Endothelial cell (in vitro differentiated cells): Measurements from ENCODE around the gene RERE. TPM values are rescaled to one million over a fixed set of nuclear protein-coding genes. Genes with fewer than 3 reads are reported as not detected.
A peak's percentile ranks its signal among the peaks of the same experiment; 100 is the strongest.

Experiments
- DNase-seq: peaks from one replicate; pipeline ENCODE4 v3.0.0; 2021; ENCODE audit warnings: low spot score
- H3K27ac Mint-ChIP-seq: one replicate; pipeline ENCODE4 v1.8.0; 2021; ENCODE audit warnings: mixed read lengths, inconsistent platforms; ENCODE audit not compliant: unreplicated experiment
- H3K27me3 Mint-ChIP-seq: one replicate; pipeline ENCODE4 v1.8.0; 2021; ENCODE audit warnings: mild to moderate bottlenecking, moderate library complexity, mixed read lengths, inconsistent platforms; ENCODE audit not compliant: unreplicated experiment
- H3K36me3 Mint-ChIP-seq: one replicate; pipeline ENCODE4 v1.8.0; 2021; ENCODE audit warnings: mild to moderate bottlenecking, low read depth, mixed read lengths, inconsistent platforms; ENCODE audit not compliant: unreplicated experiment
- H3K4me1 Mint-ChIP-seq: one replicate; pipeline ENCODE4 v1.8.0; 2021; ENCODE audit warnings: mild to moderate bottlenecking, mixed read lengths, inconsistent platforms; ENCODE audit not compliant: unreplicated experiment
- H3K4me3 Mint-ChIP-seq: one replicate; pipeline ENCODE4 v1.8.0; 2021; ENCODE audit warnings: mild to moderate bottlenecking, mixed read lengths, inconsistent platforms; ENCODE audit not compliant: unreplicated experiment
- H3K9me3 Mint-ChIP-seq: one replicate; pipeline ENCODE4 v1.8.0; 2021; ENCODE audit warnings: mixed read lengths, inconsistent platforms; ENCODE audit not compliant: unreplicated experiment
- total RNA-seq: library from RNA; stranded (reverse); fragmentation: NEBNext Ultra II Directional; extraction: Animal tissue kit (Norgen Biotek cat#: 25700); gene quantifications from one replicate; pipeline ENCODE4 v1.2.1, GENCODE V29; 2021; ENCODE audit not compliant: unreplicated experiment
- TF ChIP-seq, protein P1 (sequence below): fragments of 200-600 bp; sonication (generic); IDR thresholded peaks from one replicate; pipeline ENCODE4 v1.5.0; 2021; ENCODE audit warnings: antibody characterized with exemption; ENCODE audit not compliant: unreplicated experiment

RERE gene
- total RNA-seq, 1 donor from 2014 or later = 115 TPM

DNA sequence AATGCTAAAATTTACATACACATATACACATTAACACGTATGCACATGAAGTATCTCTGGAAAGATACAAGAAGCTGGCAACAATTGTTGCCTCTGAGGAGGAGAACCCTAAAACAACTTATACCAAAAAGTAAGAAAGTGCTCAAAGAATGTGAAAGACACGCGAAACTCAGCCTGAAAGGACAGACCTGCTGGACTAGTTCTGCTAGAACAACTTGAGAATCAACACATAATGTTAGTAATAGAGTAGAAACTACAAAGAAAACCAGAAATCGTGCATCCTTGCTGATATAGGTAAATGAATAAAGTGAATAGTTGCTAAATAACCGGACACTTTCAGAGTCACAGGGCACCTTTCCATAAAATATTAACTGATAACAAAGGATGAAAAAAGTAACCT, 242.5 kb downstream of the RERE start:
- Mint-ChIP-seq H3K4me1 (peaks cover 29% of the 10 kb centered on the region), H3K27ac (no peak overlapping the region), H3K36me3 (no peaks in the 10 kb centered on the region), H3K9me3 (no peaks in the 10 kb centered on the region), H3K4me3 (no peak overlapping the region), H3K27me3 (no peaks in the 10 kb centered on the region)
- TF ChIP-seq, protein P1, sequence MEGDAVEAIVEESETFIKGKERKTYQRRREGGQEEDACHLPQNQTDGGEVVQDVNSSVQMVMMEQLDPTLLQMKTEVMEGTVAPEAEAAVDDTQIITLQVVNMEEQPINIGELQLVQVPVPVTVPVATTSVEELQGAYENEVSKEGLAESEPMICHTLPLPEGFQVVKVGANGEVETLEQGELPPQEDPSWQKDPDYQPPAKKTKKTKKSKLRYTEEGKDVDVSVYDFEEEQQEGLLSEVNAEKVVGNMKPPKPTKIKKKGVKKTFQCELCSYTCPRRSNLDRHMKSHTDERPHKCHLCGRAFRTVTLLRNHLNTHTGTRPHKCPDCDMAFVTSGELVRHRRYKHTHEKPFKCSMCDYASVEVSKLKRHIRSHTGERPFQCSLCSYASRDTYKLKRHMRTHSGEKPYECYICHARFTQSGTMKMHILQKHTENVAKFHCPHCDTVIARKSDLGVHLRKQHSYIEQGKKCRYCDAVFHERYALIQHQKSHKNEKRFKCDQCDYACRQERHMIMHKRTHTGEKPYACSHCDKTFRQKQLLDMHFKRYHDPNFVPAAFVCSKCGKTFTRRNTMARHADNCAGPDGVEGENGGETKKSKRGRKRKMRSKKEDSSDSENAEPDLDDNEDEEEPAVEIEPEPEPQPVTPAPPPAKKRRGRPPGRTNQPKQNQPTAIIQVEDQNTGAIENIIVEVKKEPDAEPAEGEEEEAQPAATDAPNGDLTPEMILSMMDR = no peak
- DNase-seq = no peak

DNA sequence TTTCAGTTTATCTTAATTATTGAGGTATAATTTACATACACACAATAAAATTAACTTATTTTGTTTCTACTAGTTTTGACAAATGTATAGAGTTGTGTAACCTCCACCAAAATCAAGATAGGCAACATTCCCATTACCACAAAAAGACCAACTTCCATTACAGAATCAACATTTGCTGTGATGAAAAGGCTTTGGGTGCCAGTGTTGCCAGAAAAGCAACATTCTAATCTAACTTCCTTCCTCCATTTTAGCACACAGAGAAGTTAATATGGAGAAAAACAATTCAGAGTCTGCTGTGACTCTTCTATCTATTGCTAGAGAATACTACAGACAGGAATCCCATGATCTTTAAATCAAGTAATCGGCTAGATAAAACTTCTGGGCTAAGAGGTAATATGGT, 245.3 kb downstream of the RERE start:
- no peak overlapping the region for H3K4me3 Mint-ChIP-seq
- peaks cover 33% of the 10 kb centered on the region for H3K4me1 Mint-ChIP-seq
- no peak for DNase-seq
- no peaks in the 10 kb centered on the region for H3K36me3 Mint-ChIP-seq
- TF ChIP-seq, protein P1 = no peak
- H3K27me3 Mint-ChIP-seq = no peaks in the 10 kb centered on the region
- H3K9me3 Mint-ChIP-seq = no peaks in the 10 kb centered on the region
- peak overlapping the region; percentile 97 for H3K27ac Mint-ChIP-seq

DNA sequence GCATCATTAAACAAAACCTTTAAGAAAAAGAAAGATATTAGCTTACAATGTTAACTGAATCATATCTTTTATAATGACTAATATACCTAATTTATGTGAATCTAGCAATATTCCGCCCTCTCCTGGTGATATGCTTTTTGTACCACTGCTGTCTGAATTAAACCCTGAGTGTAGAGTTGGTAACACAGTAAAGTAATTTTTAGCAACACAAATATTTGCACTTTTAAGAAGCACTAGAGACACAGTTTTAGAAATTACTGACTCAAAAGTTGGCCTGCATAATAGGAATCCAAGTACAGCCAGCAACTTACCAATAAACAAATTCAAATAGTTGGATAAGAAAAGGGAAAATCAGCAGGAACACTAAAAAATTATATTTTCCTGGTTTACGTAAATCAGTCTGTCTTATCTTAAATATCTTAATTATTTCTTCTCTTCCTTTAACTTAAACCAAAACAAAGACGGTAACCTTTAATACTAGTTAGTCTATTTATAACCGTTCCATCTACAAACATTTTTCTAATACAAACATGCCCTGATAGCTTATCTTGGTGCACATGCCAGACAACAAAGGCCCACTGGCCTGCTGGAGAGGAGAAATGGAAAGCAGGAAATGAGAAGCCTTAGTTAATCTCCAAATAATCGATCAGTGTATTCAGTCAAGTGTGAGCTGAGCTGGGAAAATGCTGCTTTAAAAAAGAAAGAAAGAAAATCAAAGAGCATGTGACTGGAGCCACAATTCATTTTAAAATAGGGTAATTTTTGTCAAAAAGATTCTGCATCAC, 246.0 kb downstream of the RERE start:
- Mint-ChIP-seq H3K9me3 (no peaks in the 10 kb centered on the region), H3K4me3 (peak overlapping the region; percentile 53), H3K4me1 (peaks cover 37% of the 10 kb centered on the region), H3K27ac (peak overlapping the region; percentile 97), H3K27me3 (no peaks in the 10 kb centered on the region), H3K36me3 (no peaks in the 10 kb centered on the region)
- peak; percentile 10 for DNase-seq
- TF ChIP-seq, protein P1 = peak; percentile 29

DNA sequence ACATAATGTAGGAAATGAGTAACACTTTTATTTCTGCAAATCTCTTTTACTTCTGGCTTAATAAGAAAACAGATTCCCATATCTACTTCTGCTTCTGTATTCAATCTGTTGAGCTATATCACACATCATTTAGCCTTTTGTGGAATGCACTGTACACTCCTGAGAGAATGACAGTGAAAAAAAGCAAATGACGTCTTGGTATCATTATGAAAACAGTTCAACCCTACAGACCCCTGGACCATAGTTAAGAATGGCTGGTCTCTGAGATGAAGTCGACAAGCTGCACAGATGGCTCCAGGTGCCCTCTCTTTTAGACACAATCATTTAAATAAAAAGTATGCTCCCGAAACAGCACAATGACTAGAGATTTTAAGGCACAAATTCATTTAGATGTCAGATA, 247.0 kb downstream of the RERE start:
- Mint-ChIP-seq H3K9me3 (no peaks in the 10 kb centered on the region), H3K27me3 (no peaks in the 10 kb centered on the region), H3K36me3 (no peaks in the 10 kb centered on the region), H3K27ac (peak overlapping the region; percentile 53), H3K4me1 (peaks cover 37% of the 10 kb centered on the region), H3K4me3 (no peak overlapping the region)
- TF ChIP-seq, protein P1 = no peak
- DNase-seq = no peak

DNA sequence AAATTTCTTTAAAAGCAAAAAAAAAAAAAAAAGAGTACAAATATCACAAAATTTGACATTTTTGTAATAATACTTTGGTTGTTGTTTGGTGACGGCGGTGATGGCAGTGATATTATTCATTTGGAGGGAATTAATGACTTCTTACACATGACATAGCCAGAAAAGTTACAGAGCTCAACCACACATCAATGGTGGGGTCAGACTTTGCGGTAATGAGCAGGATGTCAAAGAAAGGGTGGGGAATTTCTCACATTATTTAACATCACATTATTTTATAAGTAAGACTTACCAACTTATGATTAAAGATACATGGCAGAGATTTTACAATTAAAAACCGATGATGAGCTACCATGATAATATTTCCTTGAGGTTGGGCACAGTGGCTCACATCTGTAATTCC, 248.2 kb downstream of the RERE start:
- H3K27me3 Mint-ChIP-seq = no peaks in the 10 kb centered on the region
- no peaks in the 10 kb centered on the region for H3K36me3 Mint-ChIP-seq
- H3K4me3 Mint-ChIP-seq = no peak overlapping the region
- peaks cover 33% of the 10 kb centered on the region for H3K4me1 Mint-ChIP-seq
- no peak for DNase-seq
- TF ChIP-seq, protein P1 = no peak
- H3K9me3 Mint-ChIP-seq = no peaks in the 10 kb centered on the region
- H3K27ac Mint-ChIP-seq = no peak overlapping the region
